ENCODE measurements around the gene TUSC2. TPM values are rescaled to one million over a fixed set of nuclear protein-coding genes. Genes with fewer than 3 reads are reported as not detected.

TUSC2 gene
- total and polyA plus RNA-seq, 10 of the 15 experiments (the other 5 are each of a cell fraction or from before 2014, with no cell fraction given): 4.0 to 73.8 (median 34.3) TPM

- DNase-seq (ENCODE audit: low read depth, low spot score) (peak; percentile 92), ATAC-seq (peak; percentile 99), FAIRE-seq (peak; percentile 99)
- Histone ChIP-seq H3K27me3 (replicated peaks in 1 of 2; ENCODE audit: control insufficient read depth in 2 of 2, insufficient read depth in 2 of 2, low read length in 1 of 2) (no peaks in the 10 kb centered on the region), H3K4me2 (ENCODE audit: control insufficient read depth, insufficient read depth) (peak within 1 kb of the TSS; percentile 89), H3K4me3 (peak within 1 kb of the TSS; percentile 97), H3K36me3 (ENCODE audit: control insufficient read depth in 2 of 2, insufficient read depth in 2 of 2, low read length in 1 of 2) (peaks cover 0 to 26% of the 10 kb centered on the region in 2 experiments; a peak in 3 of 4 replicates), H2AFZ (ENCODE audit: control insufficient read depth, low read depth, low read length) (peak within 1 kb of the TSS; percentile 78), H3K4me1 (ENCODE audit: control insufficient read depth, insufficient read depth, low read length) (peaks cover 3% of the 10 kb centered on the region; the same call in 1 of the 2 replicates), H3K79me2 (ENCODE audit: control insufficient read depth, insufficient read depth, low read length) (peaks cover 21% of the 10 kb centered on the region), H3K9me3 (replicated peaks; ENCODE audit: control insufficient read depth, insufficient read depth, low read length) (no peaks in the 10 kb centered on the region), H3K9ac (ENCODE audit: control insufficient read depth, insufficient read depth, low read length) (peak within 1 kb of the TSS; percentile 83), H3K27ac (ENCODE audit: control insufficient read depth, insufficient read depth) (peak within 1 kb of the TSS; percentile 66), H4K20me1 (ENCODE audit: control insufficient read depth, insufficient read depth) (no peaks in the 10 kb centered on the region)
- BruUV-seq (replicated peaks): TSS peak; percentile 94
- CTCF ChIA-PET: interaction anchor here (0.8 to 2.5 kb wide), 6 partner anchors 32 to 952 kb away, joined by 3 to 8 read pairs (median 4); no protein-coding TSS in a partner anchor
- 2% methylated on average over 45 of the region's 67 CpGs for WGBS (ENCODE audit: insufficient coverage, insufficient replicate concordance, low lambda C conversion rate, missing lambda C conversion rate)
- RAD21 ChIA-PET (ENCODE audit: unreplicated experiment): interaction anchor here (0.6 to 1.2 kb wide), 5 partner anchors 21 to 57 kb away, joined by 3 to 6 read pairs (median 3); partner anchors contain the start of gene GNAI2
- POLR2A ChIA-PET: interaction anchor here (0.6 to 2.1 kb wide), 7 partner anchors 9 to 59 kb away, joined by 3 to 11 read pairs (median 3); partner anchors contain the start of genes CYB561D2, GNAI2 and NPRL2
- in situ Hi-C loops (cut with MboI): no loop called here
- intact Hi-C loops (cut with micrococcal nuclease; ENCODE audit: unreplicated experiment): loop anchor here (1.0 kb wide), 1 partner anchor 56 kb away; the partner anchor contains the start of gene GNAI2
- SMC1A ChIA-PET (ENCODE audit: uncharacterized antibody, unreplicated experiment): no interaction called here
- TF ChIP-seq E2F8 (IDR thresholded peaks at IDR 0.05; ENCODE audit: low read depth, partially characterized antibody): no peak
- peak; percentile 89 for TF ChIP-seq POLR2A (IDR thresholded peaks at IDR 0.05; ENCODE audit: low read depth, low read length)
- TF ChIP-seq SIN3A (IDR thresholded peaks at IDR 0.05; ENCODE audit: low read depth, low read length): peak; percentile 91; the same call in 1 of the 2 replicates
- peak; percentile 89 for TF ChIP-seq KLF5 (IDR thresholded peaks at IDR 0.05; ENCODE audit: partially characterized antibody)
- TF ChIP-seq, protein P1, sequence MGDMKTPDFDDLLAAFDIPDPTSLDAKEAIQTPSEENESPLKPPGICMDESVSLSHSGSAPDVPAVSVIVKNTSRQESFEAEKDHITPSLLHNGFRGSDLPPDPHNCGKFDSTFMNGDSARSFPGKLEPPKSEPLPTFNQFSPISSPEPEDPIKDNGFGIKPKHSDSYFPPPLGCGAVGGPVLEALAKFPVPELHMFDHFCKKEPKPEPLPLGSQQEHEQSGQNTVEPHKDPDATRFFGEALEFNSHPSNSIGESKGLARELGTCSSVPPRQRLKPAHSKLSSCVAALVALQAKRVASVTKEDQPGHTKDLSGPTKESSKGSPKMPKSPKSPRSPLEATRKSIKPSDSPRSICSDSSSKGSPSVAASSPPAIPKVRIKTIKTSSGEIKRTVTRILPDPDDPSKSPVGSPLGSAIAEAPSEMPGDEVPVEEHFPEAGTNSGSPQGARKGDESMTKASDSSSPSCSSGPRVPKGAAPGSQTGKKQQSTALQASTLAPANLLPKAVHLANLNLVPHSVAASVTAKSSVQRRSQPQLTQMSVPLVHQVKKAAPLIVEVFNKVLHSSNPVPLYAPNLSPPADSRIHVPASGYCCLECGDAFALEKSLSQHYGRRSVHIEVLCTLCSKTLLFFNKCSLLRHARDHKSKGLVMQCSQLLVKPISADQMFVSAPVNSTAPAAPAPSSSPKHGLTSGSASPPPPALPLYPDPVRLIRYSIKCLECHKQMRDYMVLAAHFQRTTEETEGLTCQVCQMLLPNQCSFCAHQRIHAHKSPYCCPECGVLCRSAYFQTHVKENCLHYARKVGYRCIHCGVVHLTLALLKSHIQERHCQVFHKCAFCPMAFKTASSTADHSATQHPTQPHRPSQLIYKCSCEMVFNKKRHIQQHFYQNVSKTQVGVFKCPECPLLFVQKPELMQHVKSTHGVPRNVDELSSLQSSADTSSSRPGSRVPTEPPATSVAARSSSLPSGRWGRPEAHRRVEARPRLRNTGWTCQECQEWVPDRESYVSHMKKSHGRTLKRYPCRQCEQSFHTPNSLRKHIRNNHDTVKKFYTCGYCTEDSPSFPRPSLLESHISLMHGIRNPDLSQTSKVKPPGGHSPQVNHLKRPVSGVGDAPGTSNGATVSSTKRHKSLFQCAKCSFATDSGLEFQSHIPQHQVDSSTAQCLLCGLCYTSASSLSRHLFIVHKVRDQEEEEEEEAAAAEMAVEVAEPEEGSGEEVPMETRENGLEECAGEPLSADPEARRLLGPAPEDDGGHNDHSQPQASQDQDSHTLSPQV (IDR thresholded peaks at IDR 0.05): no peak
- TF ChIP-seq NR2C1 (IDR thresholded peaks at IDR 0.05): peak; percentile 89
- TF ChIP-seq, protein P2, sequence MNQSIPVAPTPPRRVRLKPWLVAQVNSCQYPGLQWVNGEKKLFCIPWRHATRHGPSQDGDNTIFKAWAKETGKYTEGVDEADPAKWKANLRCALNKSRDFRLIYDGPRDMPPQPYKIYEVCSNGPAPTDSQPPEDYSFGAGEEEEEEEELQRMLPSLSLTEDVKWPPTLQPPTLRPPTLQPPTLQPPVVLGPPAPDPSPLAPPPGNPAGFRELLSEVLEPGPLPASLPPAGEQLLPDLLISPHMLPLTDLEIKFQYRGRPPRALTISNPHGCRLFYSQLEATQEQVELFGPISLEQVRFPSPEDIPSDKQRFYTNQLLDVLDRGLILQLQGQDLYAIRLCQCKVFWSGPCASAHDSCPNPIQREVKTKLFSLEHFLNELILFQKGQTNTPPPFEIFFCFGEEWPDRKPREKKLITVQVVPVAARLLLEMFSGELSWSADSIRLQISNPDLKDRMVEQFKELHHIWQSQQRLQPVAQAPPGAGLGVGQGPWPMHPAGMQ (IDR thresholded peaks at IDR 0.05; ENCODE audit: borderline replicate concordance): no peak
- TF ChIP-seq NR2F1 (conservative IDR thresholded peaks at IDR 0.05): peak; percentile 52; the same call in 1 of the 2 replicates
- TF ChIP-seq SKIL (IDR thresholded peaks at IDR 0.05; ENCODE audit: low read depth, poor library complexity, severe bottlenecking): no peak
- TF ChIP-seq EGR1 (IDR thresholded peaks at IDR 0.05; ENCODE audit: borderline replicate concordance in 1 of 2, low read depth in 2 of 2, low read length in 2 of 2): peak; percentile 14; a peak in 2 of 3 replicates
These were observed 35.6 kb downstream of the TUSC2 start, which contains the start of gene IFRD2 for GRCh38 chr3:50292159-50293078. IFRD2 (minus strand) TSS chr3:50292429; CDS start chr3:50292274, 155 bp downstream.
